HG03095 (cell line): ENCODE measurements around the gene MED22.
A peak's percentile ranks its signal among the peaks of the same experiment; 100 is the strongest.
"Not testable (repeated sequence)": the region's sequence is repeated elsewhere in the genome, so short reads cannot be mapped to it uniquely, and the experiment has no call there.

ENCODE experiments used
- ATAC-seq: cut with Tn5 transposase; IDR thresholded peaks from one replicate; pipeline ENCODE4 v1.9.1; 2021; ENCODE audit warnings: moderate library complexity; ENCODE audit not compliant: unreplicated experiment

Gene MED22

DNA sequence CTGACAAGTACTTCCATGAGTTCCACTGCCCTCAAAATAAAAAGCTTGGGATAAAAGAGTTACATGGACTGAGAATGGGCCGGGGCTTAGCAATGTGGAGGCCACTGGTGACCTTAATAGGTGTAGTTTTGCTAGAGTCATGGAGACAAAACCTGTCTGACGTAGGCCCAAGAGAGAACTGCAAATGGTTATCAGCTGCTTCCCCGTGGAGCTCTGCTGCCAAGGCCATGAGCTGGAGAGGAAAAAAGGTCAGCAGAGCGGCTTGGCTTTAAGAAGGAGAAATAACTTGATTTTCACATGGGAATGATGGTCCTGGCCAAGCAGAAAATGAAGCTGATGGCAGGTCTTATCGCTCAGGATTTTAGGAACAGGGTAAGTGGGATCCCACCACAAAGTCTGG lies 8.3 kb downstream of the MED22 start:
- no peak for ATAC-seq

DNA sequence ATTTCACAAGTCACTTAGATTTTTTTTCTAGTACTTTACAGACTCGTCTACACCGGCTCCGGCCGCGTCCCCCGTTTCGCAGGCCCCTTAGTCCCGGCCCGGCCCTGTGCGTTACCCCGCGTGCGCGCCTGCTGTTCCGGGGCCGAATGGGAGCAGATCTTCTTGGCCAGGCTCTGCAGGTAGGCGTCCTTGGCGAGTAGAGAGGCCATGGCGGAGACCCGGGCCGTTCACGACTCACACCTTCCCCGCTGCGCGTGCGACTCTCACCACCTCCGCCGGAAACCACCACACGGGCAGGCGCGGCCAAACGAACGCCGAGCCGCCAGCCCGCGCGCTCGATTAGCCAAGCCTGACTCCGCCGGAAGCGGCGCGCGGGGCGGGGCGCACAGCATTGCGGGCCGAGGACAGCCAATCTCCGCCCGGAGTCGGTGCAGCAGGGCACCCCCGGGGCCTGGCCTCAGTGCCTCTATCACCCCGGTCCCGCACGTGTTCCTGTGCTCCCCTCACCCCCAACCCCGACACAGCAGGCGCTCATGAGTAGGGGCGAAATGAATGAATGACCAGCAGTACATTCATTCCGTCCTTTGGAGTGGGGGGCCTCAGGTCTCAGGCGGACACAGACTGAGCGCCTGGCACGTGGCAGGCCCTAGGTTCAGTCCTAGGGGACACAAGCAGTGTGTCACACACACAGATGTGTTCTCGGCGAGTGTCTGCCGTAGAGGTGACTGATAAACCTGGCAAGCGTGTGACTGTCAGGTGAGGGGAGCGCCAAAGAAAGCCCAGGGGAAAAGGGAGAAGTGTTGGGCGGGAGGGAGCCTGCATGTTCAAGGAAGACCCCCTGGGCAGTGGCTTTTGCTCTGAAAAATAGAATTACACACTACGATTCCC lies 11.8 kb downstream of the MED22 start, which contains the start of gene SURF6:
Gene SURF6 (minus strand): TSS at position 265 of the 888 bp plus-strand sequence. CDS start 56 bp downstream, at position 209.
- peak; percentile 67 for ATAC-seq

DNA sequence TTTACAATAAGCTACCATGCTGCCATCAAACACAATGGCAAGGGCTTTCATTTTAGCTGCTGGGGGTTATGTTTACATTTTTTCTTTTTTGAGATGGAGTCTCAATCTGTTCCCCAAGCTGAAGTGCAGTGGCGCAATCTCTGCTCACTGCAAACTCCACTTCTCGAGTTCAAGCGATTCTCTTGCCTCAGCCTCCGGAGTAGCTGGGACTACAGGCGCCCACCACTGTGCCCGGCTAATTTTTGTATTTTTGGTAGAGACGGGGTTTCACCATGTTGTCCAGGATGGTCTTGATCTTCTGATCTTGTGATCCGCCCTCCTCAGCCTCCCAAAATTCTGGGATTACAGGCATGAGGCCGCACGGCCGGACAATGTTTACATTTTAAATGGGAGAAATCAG lies 13.0 kb downstream of the MED22 start:
- not testable (repeated sequence) for ATAC-seq

DNA sequence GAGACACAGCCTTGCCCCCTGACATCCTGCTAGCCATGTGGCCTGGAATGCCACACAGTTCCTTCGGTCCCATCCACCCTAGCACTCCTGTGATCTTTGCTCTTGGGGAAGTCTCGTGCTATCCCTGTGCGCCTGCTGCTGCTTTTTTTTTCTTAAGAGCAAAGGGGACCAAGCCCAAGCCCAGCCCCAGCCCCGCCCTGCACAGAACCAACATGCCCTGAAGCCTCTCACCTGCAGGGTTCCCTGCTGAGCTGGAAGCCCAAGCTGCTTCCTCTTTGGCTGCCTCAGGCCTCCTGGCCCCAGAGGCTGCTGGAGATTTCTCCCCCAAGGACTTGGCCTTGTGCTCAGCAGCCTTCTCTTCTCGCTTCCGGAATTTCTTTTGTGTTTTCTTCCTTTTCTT lies 13.8 kb downstream of the MED22 start:
- ATAC-seq = no peak

DNA sequence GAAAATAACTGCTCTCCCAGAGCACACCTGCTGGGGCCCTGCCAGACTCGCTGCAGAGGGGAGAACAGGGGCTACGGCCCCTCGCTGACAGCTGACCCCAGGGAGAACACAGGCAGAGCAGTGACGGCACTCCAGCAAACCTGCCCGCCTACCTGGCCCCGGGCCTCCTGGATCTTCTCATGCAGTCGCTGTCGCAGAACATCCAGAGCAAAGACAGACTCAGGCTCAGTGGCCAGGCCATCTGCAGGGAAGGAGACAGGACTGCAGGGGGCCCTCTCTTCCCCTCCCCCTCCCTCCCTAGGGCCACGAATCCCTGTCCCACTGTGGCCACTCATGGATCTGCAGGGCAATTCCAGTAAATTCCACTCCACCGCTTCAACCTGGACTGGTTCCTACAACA lies 14.4 kb downstream of the MED22 start:
- ATAC-seq = no peak

DNA sequence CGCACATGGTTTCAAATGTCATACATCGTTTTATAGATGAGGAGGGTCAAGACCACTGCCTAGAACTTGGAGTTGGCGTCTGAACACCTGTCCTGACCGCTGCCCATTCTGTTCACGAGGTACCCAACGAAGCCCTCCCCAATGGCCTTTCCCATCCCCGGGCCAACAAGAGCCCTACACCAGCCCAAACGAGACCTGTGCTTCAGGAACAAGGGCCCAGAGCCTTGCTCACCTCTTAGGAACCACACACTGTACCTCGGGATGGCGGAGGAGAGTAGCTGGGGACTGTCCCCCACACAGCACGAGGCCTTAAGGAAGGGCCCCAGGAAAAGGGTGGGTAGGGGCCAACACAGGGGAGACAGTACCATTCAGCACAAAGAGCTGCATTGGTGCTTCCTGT lies 14.9 kb downstream of the MED22 start:
- ATAC-seq = no peak

DNA sequence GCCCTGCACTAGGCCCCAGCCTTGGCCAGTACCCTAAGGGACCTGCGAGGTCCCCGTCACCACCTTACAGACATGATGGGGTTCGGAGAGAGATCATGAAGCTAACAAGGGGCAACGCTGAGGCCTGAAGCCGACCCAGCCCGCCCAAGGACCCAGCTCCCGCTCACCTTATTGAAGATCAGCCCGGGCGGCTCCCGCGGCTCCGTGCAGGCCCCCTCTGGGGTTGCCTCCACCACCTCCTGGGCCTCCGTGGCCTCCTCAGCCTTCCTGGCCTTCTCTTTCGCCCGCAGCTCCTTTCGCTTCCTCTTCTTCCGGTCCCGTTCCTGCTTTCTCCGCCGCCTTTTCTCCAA lies 15.6 kb downstream of the MED22 start:
- ATAC-seq = no peak

DNA sequence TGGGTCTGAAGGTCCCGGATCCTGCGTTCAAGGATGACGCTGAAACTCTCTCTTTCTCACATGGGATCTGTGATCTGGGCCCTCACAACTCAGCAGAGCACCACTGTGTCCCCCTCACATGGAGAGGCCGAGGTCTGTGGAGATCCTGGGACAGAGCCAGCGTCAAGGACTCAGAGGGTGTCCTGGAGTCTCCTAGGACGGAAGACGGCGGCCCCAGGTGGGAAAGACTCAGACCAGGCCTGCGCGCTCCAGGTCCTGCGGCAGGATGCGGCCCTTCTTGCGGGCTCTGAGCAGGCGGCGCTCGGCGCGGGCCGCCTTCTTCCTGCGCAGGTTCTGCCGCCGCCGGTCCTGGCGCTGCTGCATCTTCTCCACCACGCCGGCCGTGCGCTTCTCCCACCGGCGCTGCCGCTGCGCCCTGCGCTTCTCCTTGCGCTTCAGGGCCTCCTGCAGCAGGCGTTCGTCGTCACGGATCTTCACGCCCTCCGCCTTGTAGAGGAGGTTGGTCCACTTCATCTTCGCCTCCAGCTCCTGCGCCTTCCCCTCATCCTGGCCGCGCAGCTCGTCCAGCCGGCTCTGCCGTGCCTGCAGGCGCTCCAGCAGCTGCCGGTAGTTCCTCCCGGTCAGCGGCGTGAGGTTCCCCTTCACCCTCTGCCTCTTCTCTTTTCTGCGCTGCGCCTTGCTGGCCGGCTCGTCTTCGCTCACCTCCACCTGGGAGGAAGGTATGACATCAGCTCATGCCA lies 16.1 kb downstream of the MED22 start:
- no peak for ATAC-seq

DNA sequence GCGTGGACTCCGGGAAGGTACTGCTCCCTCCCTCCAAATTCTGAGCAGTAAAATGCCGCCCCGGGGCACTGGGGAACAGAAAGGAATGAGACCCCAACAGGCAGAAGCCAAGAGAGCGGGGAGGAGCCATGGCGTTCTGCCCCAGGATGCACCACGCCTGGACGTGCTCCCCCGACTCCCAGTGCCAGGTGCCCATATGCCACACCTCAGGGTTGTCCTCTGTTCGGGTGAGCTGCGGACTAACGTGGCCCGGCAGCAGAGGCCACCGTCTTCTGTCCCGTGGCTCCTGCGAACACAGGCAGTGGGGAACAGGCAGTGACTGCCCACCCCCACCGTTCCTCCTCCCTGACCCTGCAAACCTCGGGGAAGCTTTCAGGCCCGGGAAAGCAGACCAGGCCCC lies 16.7 kb downstream of the MED22 start:
- no peak for ATAC-seq

DNA sequence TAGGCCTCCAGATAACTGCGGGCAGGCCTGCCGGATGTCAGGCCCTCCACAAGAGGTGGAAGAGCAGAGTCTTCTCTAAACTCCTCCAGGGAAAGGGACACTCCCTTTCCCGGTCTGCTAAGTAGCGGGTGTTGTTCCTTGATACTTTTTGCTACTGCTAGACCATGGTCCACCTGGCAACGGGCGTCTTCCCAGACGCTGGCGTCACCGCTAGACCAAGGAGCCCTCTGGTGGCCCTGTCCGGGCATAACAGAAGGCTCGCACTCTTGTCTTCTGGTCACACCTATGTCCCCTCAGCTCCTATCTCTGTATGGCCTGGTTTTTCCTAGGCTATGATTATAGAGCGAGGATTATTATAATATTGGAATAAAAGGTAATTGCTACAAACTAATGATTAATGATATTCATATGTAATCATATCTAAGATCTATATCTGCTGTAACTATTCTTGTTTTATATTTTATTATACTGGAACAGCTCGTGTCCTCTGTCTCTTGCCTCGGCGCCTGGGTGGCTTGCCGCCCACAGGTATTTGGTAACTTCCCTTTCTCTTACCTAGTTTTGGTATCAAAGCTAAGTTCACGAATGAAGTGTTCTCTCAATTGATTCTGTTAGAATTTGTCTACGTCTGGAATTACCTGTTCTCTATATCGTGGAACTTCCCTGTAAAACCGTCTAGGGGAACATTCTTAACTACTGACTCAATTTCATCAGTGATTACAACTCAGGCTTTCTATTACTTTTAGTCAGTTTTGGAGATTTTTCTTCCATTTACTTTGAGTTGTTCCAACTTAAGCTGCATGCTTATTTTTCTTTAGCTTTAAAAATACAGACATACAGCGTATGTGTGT lies 18.4 kb downstream of the MED22 start:
- ATAC-seq = not testable (repeated sequence)

DNA sequence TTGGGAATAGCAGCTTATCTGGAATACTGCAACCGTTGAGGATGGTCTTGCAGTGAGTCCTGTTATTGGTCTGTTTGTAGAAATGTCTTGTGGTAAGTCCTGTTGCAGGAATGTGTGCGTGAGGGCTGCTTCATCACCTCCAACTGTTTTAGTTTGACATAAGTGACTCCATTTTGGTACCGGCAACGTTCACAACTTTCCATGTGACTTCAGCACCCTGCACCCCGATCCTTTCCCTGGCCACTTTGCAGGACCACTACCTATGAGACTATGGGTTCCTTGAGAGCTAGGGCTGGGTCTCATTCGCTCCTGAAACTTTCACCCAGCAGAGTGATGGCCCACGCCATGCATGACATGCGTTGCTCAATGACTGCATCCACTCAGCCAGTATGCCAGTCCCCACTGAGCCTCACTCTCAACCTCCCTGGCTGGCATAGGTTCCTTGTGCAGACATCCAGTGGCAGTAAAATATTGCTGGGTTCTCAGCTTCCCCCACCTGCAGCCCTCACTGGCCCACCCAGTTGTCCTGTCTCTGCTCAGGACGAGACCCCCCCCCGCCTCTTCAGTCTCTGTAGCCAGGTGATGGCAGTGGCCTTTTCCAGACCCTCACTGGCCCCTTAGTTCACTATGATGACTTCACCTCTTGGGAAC lies 20.0 kb downstream of the MED22 start:
- no peak for ATAC-seq

DNA sequence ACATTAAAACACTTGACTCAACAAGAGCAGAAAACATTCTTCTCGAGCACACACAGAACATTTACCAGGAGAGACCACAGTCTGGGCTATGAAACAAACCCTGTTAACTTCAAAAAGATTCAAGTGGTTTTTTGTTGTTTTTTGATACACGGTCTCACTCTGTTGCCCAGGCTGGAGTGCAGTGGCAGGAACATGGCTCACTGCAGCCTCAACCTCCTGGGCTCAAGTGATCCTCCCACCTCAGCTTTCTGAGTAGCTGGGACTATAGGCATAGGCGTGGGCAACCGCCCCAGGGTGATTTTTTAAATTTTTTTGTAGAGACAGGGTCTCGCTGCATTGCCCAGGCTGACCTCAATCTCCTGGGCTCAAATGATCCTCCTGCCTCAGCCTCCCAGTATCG lies 20.9 kb downstream of the MED22 start:
- not testable (repeated sequence) for ATAC-seq

DNA sequence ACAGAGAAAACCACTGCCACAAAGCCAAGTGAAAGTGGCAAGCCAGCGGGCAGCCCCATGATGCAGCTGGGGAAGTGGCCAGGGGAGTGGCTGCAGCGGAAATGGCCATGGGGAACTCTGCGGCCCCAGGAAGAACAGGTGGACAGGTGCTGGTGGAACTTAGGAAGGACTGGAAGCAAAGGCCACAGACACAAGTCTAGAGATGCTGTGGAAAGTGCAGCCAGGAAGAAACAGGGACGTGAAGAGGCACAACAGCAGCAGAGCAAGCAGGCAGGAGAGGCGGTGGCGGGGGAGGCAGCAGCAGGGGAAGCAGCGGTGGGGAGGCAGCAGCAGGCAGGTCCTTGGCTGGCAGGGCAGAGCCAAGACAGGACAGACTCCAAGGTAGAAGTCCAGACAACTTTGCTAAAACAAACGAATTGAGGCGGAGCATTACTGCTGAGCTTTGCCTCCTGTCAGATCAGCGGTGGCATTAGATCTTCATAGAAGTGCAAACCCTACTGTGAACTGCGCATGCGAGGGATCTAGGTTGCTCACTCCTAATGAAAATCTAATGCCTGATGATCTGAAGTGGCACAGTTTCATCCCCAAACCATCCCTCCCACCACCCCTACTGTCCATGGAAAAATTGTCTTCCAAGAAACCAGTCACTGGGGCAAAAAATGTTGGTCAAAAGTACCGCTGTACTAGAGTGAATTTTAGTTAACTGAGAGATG lies 23.8 kb downstream of the MED22 start:
- ATAC-seq = no peak

DNA sequence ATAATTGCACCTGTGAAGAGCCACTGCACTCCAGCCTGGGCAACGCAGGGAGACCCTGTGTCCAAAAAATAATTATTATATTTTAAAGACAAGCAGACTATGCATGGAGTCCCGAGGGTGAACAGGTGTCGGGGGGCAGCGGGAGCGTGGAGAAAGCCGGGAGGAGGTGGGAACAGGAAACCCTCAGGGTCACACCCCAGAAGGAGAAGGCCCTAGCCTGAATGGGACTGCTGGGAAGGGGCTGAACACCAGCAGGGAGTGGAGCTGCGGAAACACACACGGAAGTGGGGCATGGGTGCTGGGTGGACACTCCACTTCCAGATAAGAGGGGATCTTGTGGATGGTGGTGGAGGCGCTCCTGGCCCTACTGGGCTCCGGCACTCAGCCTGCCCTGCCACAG lies 24.7 kb downstream of the MED22 start:
- no peak for ATAC-seq

DNA sequence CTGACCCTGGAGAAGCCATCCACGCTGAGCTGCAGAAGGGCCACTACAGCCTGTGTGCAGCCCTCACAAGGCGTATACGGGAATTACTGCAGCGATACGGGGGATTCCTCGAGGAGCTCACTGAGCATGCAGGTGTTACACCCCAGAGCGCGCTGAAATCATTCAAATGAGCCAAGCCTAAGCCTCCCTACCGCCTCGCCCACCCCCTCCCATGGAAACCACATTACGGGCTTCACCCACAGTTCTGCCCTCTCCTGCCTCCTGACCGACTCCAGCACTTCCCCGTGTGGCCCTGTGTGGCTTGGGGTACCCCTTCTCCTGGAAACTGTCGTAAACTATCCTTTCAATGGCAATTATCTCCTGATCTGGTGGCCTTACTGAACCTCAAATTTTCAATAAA lies 25.2 kb downstream of the MED22 start:
- no peak for ATAC-seq

DNA sequence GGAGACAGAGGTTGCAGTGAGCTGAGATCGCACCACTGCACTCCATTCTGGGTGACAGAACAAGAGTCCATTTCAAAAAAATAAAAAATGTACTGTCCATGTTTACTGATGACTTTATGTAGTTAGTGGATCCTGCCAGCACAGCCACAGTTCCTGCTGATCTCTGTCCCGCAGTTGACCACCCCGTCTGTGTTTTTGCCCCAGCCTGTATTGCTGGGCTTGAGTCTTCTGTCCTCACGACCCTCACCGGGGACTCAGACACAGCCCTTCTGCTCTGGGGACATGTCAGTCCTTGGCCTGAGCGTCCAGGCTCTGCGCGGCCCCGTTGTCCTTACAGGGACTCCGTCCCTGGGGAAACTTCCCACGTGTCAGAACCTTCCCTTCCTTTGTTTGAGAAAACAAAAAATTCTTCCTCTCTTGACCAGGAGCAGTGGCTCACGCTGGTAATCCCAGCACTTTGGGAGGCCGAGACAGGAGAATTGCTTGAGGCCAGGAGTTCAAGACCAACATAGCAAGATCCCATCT lies 26.5 kb downstream of the MED22 start:
- ATAC-seq = no peak

DNA sequence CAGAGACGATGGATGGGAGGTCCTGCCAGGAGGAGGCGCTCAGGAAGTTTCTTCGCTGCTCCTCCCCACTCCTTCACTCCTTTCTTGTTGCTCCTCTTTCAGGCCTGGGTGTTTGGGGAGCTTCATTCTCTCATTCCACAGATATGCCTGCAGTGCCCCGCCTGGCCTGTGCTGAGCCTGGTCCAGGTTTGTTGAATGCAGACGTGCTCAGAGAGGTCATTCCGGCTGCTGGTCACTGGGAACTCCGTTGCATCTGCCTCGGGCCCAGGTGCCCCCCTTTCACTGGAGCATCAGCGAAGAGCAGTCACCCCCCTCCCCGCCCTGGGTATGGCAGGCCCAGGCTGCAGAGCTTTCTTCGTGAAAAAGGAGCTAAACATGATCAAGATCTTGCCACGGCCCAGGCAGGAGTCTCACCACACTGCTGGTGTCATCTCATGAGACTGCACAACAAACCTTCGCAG lies 27.5 kb downstream of the MED22 start:
- no peak for ATAC-seq

DNA sequence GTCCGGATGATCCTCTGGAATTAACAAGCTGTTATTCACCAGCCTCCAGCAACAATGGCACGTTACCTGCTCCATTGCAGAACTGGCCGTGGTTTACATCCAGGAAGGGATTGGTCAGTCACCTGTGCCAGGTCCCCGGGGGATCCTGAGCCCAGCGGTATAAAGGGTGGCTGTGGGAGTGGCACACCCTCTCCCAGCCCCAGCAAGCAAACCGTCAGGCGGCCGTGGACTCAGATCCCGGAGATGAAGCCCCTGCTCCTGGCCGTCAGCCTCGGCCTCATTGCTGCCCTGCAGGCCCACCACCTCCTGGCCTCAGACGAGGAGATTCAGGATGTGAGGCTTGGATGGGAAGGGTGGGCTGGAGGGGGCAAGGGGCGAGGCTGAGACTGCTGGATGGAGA lies 30.4 kb downstream of the MED22 start:
- not testable (repeated sequence) for ATAC-seq

DNA sequence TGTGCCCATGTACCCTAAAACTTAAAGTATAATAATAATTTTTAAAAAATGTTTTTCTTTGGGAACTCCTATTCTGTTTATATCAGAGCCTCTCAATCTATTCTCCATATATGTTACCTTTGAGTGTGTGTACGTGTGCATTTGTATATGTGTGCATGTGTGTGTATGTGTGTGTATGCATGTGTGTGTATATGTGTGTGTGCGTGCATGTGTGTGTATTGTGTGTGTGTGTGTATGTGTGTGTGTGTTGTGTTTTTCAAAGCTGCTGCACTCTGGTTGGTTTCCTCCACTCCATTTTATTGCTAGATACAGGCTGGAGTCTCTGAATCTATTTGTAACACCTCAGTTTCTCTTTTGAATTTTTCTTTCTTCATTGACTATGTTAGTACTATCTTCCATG lies 31.9 kb downstream of the MED22 start:
- no peak for ATAC-seq

DNA sequence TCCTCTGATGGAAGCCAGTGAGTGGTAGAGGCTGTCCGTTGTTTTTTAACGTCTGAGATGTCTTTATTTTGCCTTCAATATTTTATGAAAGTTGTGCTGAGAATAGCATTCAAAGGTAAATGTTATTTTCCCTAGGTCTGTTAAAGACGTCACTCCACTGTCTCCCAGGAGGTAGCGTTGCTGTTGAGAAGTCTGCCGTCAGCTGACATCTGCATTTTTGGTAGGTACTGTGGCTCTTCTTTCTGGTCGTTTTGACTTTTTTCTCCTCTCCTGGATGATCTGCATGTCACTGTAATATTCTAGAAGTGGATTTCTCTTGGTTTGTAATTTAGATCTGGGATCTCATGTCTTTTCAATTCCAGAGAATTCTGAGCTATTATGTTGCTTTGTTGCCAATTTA lies 38.3 kb downstream of the MED22 start:
- no peak for ATAC-seq
